CD14-positive monocyte (primary cell): ENCODE results near the gene DNMT3A. TPM values are rescaled to one million over a fixed set of nuclear protein-coding genes. Genes with fewer than 3 reads are reported as not detected.

Experiments used
- DNase-seq, 3 donors: peaks; one replicate each; pipeline ENCODE4 v3.0.0-alpha.2; 2011 to 2022
- H2AFZ ChIP-seq: 2 replicates; pipeline ENCODE4 v1.6.0; 2012; ENCODE audit warnings: mild to moderate bottlenecking, low read depth, low read length, inconsistent platforms; ENCODE audit not compliant: insufficient read depth, poor library complexity, severe bottlenecking
- H3K27ac ChIP-seq, 2 donors: 1 replicate in 1 of 2; 2 replicates in 1 of 2; pipeline ENCODE4 v1.5.1; 2012 to 2013; ENCODE audit warnings: low read length in 2 of 2, control low read depth in 1 of 2, inconsistent platforms in 1 of 2, low read depth in 1 of 2, mild to moderate bottlenecking in 1 of 2
- H3K27me3 ChIP-seq, 2 donors: one replicate each; pipeline versions ENCODE4 v1.6.0 to v1.6.1; 2011 to 2013; ENCODE audit warnings: low read length in 2 of 2; ENCODE audit not compliant: control insufficient read depth in 2 of 2, insufficient read depth in 2 of 2
- H3K36me3 ChIP-seq, 2 donors: replicated peaks in 1 of 2; 1 replicate in 1 of 2; 2 replicates in 1 of 2; pipeline versions ENCODE4 v1.5.1 to v1.6.1; 2012 to 2013; ENCODE audit warnings: low read length in 2 of 2, control low read depth in 1 of 2, inconsistent platforms in 1 of 2, mild to moderate bottlenecking in 1 of 2; ENCODE audit not compliant: insufficient read depth in 2 of 2, control insufficient read depth in 1 of 2
- H3K4me1 ChIP-seq, 2 donors: 1 replicate in 1 of 2; 2 replicates in 1 of 2; pipeline versions ENCODE4 v1.5.1 to v1.6.1; 2012 to 2013; ENCODE audit warnings: low read length in 2 of 2, control low read depth in 1 of 2, inconsistent platforms in 1 of 2, mild to moderate bottlenecking in 1 of 2, moderate library complexity in 1 of 2; ENCODE audit not compliant: insufficient read depth in 2 of 2, control insufficient read depth in 1 of 2
- H3K4me2 ChIP-seq: replicated peaks from 2 replicates; pipeline ENCODE3; 2012; ENCODE audit warnings: low read length, moderate library complexity, mild to moderate bottlenecking; ENCODE audit not compliant: poor library complexity, severe bottlenecking; ENCODE audit errors: extremely low read depth
- H3K4me3 ChIP-seq, 3 experiments: fragments of 200-600 bp in 1 of 3; sonication (generic) in 1 of 3; replicated peaks in 1 of 3; 1 replicate in 2 of 3; 2 replicates in 1 of 3; pipeline ENCODE4 v1.5.1; 2011 to 2013; ENCODE audit warnings: low read length in 3 of 3, mild to moderate bottlenecking in 3 of 3, control low read depth in 2 of 3, low read depth in 2 of 3, inconsistent platforms in 1 of 3, moderate library complexity in 1 of 3
- H3K79me2 ChIP-seq: 2 replicates; pipeline ENCODE4 v1.6.0; 2012; ENCODE audit warnings: mild to moderate bottlenecking, control low read depth, inconsistent platforms, low read length, moderate library complexity; ENCODE audit not compliant: insufficient read depth
- H3K9ac ChIP-seq: 2 replicates; pipeline ENCODE4 v1.6.0; 2017; ENCODE audit warnings: low read length, mild to moderate bottlenecking; ENCODE audit not compliant: insufficient read depth, poor library complexity, severe bottlenecking
- H3K9me3 ChIP-seq, 2 donors: replicated peaks in 1 of 2; 1 replicate in 1 of 2; 2 replicates in 1 of 2; pipeline versions ENCODE4 v1.5.1 to v1.6.1; 2012 to 2013; ENCODE audit warnings: low read length in 2 of 2, control low read depth in 1 of 2; ENCODE audit not compliant: control insufficient read depth in 1 of 2, insufficient read depth in 1 of 2
- H4K20me1 ChIP-seq: 2 replicates; pipeline ENCODE4 v1.6.0; 2012; ENCODE audit warnings: mild to moderate bottlenecking, low read length, control low read depth, moderate library complexity; ENCODE audit not compliant: insufficient read depth
- H3K27ac Mint-ChIP-seq, 7 donors: one replicate each; pipeline ENCODE4 v1.8.0; 2020; ENCODE audit warnings: mild to moderate bottlenecking in 7 of 7, mixed read lengths in 7 of 7, moderate library complexity in 6 of 7, inconsistent platforms in 2 of 7
- H3K27me3 Mint-ChIP-seq, 3 donors: one replicate each; pipeline ENCODE4 v1.8.0; 2021 to 2022; ENCODE audit warnings: low read depth in 3 of 3, mild to moderate bottlenecking in 3 of 3, mixed read lengths in 3 of 3, moderate library complexity in 3 of 3, inconsistent platforms in 1 of 3
- H3K36me3 Mint-ChIP-seq, 2 donors: one replicate each; pipeline ENCODE4 v1.8.0; 2020; ENCODE audit warnings: mixed read lengths in 2 of 2, inconsistent platforms in 1 of 2, mild to moderate bottlenecking in 1 of 2
- H3K4me1 Mint-ChIP-seq: one replicate; pipeline ENCODE4 v1.8.0; 2020; ENCODE audit warnings: mild to moderate bottlenecking, mixed read lengths
- H3K4me3 Mint-ChIP-seq, 2 donors: one replicate each; pipeline ENCODE4 v1.8.0; 2020; ENCODE audit warnings: mild to moderate bottlenecking in 2 of 2, mixed read lengths in 2 of 2, moderate library complexity in 1 of 2
- H3K9me3 Mint-ChIP-seq, 7 donors: one replicate each; pipeline ENCODE4 v1.8.0; 2020 to 2022; ENCODE audit warnings: mixed read lengths in 7 of 7, mild to moderate bottlenecking in 6 of 7, moderate library complexity in 6 of 7, inconsistent platforms in 2 of 7
- CTCF ChIP-seq: fragments of 200-600 bp; IDR thresholded peaks from one replicate; pipeline ENCODE4 v1.8.0; 2022; ENCODE audit warnings: antibody characterized with exemption, mild to moderate bottlenecking
- WGBS: methylation state at CpG from one replicate; pipeline ENCODE4 v1.1.5; 2013; ENCODE audit warnings: missing lambda C conversion rate; ENCODE audit not compliant: insufficient coverage; 5-methylcytosine and 5-hydroxymethylcytosine counted together
- intact Hi-C, 2 donors: fragments of 100-400 bp; cut with micrococcal nuclease; formaldehyde crosslinking; loops; one replicate each; pipeline versions ENCODE4 v1.15.0 to v1.15.1; 2023
- polyA plus RNA-seq, 3 donors: library from polyadenylated mRNA; depleted of rRNA in 1 of 3; unstranded in 2 of 3; stranded (reverse) in 1 of 3; fragments of 300-500 nt in 2 of 3; fragments of >200 nt in 1 of 3; fragmentation: Illumina TruSeq in 2 of 3; gene quantifications; 1 replicate in 2 of 3; 2 replicates in 1 of 3; pipeline ENCODE4 v1.2.3, GENCODE V29; 2012 to 2021

Gene DNMT3A
- polyA plus RNA-seq, 3 donors = 1.7 to 7.9 (median 2.7) TPM

- no peak for DNase-seq
- H3K27me3 ChIP-seq = no peaks in the 10 kb centered on the region
- H3K4me3 Mint-ChIP-seq = no peak overlapping the region
- H3K36me3 Mint-ChIP-seq = peaks cover 57 to 62% of the 10 kb centered on the region in 2 donors
- no peak overlapping the region for H3K4me2 ChIP-seq
- no peak for TF ChIP-seq CTCF
- no peaks in the 10 kb centered on the region for H3K9me3 Mint-ChIP-seq
- intact Hi-C loops = no loop called here
- H3K79me2 ChIP-seq = no peaks in the 10 kb centered on the region
- peaks cover 0 to 28% of the 10 kb centered on the region in 2 donors for H3K36me3 ChIP-seq
- peaks cover 58% of the 10 kb centered on the region for H3K4me1 Mint-ChIP-seq
- H3K9me3 ChIP-seq = no peaks in the 10 kb centered on the region
- peak overlapping the region in 2 of 7 donors; percentile 43 to 50 for H3K27ac Mint-ChIP-seq
- H3K27me3 Mint-ChIP-seq = peaks cover 0 to 9% (median 5%) of the 10 kb centered on the region in 3 donors
- no peak overlapping the region for H2AFZ ChIP-seq
- H4K20me1 ChIP-seq = peaks cover 41% of the 10 kb centered on the region
- 90% methylated on average over 2 of the region's 7 CpGs for WGBS
- no peak overlapping the region for H3K27ac ChIP-seq
- no peak overlapping the region for H3K9ac ChIP-seq
- H3K4me1 ChIP-seq = peaks cover 36 to 57% of the 10 kb centered on the region in 2 donors
- H3K4me3 ChIP-seq = no peak overlapping the region
These were observed 33.7 kb downstream of the DNMT3A start for GRCh38 chr2:25307949-25308557.

- H3K9ac ChIP-seq = no peak overlapping the region
- peak; percentile 75 to 93 (median 79) for DNase-seq
- H3K36me3 Mint-ChIP-seq = peaks cover 56 to 63% of the 10 kb centered on the region in 2 donors
- no peak overlapping the region for H3K4me3 ChIP-seq
- peaks cover 1 to 9% (median 9%) of the 10 kb centered on the region in 3 donors for H3K27me3 Mint-ChIP-seq
- no peak for TF ChIP-seq CTCF
- peak overlapping the region; percentile 9 to 60 (median 38) for H3K27ac Mint-ChIP-seq
- H3K27me3 ChIP-seq = no peaks in the 10 kb centered on the region
- peaks cover 68% of the 10 kb centered on the region for H3K4me1 Mint-ChIP-seq
- peak overlapping the region in 1 of 2 donors; percentile 51 for H3K4me3 Mint-ChIP-seq
- WGBS = 0% methylated on average over 3 of the region's 6 CpGs
- no peaks in the 10 kb centered on the region for H3K9me3 Mint-ChIP-seq
- peaks cover 53% of the 10 kb centered on the region for H4K20me1 ChIP-seq
- no peaks in the 10 kb centered on the region for H3K9me3 ChIP-seq
- H3K27ac ChIP-seq = no peak overlapping the region
- peaks cover 48 to 69% of the 10 kb centered on the region in 2 donors for H3K4me1 ChIP-seq
- intact Hi-C loops = no loop called here
- H3K79me2 ChIP-seq = no peaks in the 10 kb centered on the region
- peaks cover 0 to 17% of the 10 kb centered on the region in 2 donors for H3K36me3 ChIP-seq
- H3K4me2 ChIP-seq = no peak overlapping the region
- H2AFZ ChIP-seq = no peak overlapping the region
These were observed 34.9 kb downstream of the DNMT3A start for GRCh38 chr2:25306777-25307368.
